ENCODE results near the gene CYB5B. TPM values are rescaled to one million over a fixed set of nuclear protein-coding genes. Genes with fewer than 3 reads are reported as not detected.

CYB5B gene
- total RNA-seq, 1 experiment from 2014 or later = 128 TPM

DNA sequence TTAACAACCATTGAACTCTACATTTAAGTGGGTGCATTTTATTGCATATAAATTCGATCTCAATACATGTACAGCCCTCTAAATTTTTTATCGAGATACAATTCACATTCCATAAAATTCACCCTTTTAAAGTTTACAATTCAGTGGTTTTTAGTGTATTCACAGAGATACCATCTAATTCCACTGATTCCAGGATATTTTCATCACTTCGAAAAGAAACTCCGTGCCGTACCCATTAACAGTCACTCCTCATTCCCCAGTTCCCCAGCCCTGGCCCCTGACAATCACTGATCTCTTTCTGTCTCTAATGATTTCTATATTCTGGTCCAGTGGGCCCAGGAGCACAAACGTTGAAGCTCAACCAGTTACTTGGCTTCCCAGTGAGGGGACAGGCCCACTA lies 61.4 kb downstream of the CYB5B start:
- DNase-seq (ENCODE audit: low spot score) = no peak

DNA sequence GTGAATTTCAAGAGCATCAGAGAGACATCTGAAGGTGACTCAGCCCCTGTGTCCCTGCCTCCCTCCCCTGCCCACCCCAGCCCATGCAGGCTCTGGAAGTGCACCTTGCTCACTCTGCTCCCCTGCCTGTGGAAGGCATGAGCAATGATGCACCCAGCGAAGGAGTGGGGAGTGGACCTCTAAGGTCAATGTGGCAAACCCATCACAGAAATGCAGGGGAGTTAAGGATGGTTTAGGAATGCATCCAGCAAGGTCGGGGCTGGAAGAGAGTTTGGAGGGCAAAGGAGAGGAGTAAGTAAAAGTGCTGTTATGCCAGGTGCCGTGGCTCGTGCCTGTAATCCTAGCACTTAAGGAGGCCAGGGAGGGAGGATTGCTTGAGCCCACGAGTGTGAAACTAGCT lies 61.9 kb downstream of the CYB5B start:
- DNase-seq (ENCODE audit: low spot score) = no peak

DNA sequence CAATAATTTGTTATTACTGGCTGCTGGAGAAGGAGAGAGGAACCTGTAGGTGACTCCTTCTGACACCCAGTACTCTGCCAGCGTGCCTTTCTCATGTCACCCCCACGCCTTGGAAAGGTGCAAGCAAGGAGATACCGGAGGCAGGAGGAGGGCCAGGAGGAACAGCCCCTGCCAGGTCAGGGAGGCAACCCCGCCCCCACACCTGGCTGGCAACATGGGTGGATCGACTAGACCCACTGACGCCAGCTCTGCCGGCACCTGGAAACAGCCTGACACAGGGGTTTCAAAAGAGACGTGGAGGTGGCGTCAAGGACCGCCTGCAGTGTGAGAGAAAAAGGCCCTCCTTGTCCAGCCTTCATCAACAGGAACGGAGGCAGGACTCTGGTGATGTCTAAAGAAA lies 62.3 kb downstream of the CYB5B start:
- no peak for DNase-seq (ENCODE audit: low spot score)

DNA sequence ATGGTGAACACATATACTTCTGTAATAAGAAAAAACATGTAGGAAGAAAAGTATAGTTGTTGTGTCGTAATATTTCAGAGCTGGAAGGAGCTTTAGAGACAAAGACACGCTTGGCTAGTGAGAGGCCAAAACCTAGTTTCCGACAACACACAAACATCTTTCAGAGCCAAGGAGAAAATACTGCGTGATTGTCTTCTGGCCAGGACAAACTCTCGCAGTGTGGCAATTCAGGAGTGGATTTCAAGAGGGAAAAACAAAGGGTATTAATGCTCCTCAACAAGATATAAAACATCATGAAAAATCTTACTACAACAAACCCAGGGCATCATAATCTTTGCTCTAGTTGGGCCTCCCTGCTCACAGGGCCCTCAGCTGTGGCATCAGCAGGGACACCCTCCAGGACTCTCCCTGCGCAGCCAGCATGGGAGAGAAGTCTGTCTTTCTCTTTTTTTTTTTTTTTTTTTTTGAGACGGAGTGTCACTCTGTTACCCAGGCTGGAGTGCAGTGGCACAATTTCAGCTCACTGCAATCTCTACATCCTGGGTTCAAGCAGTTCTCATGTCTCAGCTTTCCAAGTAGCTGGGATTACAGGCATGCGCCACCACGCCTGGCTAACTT lies 66.4 kb downstream of the CYB5B start:
- DNase-seq (ENCODE audit: low spot score) = no peak

DNA sequence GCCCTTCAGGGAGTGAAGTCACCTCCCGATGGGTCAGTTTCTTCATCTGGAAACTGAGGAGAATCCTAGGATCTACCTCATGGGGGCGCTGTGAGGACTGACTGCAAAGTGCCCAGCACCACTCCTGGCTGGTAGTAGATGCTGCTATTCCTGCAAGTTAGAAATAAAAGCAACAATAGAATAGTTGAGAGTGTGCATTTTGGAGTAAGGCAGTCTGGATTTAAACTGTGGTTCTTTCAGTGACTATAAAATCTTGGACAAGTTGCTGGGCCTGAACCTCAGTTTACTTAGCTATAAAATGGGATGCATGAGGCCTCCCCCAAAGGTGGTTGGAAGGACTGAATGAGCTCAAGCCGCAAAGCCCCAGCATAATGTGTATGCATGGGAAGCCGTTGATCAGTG lies 70.6 kb downstream of the CYB5B start:
- DNase-seq (ENCODE audit: low spot score) = no peak

DNA sequence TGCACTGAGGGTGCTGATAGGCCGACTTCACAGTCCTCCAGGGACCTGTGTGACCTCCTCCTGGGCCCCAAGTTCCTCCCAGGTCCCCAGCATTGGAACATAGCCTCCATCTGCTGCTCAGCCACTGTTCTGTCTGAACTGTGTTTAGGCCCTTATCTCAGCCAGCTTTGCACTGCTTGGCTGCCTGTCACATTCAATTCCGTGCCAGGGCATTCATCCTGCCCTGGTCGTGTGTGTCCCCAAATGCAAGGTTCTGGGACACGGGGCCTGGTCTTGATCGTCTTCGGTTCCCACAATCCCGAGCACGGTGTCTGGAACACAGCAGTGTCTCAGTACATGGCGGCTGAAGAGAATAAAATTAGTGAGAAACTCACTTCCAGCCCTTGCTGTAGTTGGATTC lies 71.4 kb downstream of the CYB5B start:
- DNase-seq (ENCODE audit: low spot score) = no peak

DNA sequence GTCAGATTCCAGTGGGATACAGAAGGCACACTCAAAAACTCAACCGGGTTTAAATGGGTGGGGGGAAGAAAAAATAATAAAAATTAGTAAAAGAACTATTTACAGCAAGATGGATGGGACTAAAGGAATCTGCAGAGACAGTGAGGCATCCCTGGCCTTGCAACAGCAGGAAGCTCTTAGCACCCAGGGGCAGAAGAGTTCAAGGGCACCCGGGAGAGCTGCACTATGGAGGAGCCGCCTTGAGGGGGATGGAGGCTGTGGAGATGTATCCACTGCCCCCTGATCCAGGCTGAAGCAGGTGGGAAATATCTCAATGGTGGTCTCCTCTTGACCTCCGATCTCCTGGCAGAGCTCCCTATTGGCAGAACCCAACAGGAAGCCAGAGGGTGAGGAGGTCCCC lies 72.0 kb downstream of the CYB5B start:
- no peak for DNase-seq (ENCODE audit: low spot score)

DNA sequence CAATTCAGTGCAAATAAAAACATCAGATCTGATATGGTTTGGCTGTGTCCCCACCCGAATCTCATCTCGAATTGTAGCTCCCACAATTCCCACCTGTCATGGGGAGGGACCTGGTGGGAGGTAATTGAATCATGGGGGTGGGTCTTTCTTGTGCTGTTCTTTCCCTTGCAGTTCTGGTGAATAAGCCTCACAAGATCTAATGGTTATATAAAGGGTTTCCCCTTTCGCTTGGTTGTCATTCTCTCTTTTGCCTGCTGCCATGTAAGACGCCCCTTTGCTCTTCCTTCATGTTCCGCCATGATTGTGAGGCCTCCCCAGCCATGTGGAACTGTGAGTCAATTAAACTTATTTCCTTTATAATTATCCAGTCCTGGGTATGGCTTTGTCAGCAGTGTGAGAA lies 72.5 kb downstream of the CYB5B start:
- DNase-seq (ENCODE audit: low spot score) = no peak

DNA sequence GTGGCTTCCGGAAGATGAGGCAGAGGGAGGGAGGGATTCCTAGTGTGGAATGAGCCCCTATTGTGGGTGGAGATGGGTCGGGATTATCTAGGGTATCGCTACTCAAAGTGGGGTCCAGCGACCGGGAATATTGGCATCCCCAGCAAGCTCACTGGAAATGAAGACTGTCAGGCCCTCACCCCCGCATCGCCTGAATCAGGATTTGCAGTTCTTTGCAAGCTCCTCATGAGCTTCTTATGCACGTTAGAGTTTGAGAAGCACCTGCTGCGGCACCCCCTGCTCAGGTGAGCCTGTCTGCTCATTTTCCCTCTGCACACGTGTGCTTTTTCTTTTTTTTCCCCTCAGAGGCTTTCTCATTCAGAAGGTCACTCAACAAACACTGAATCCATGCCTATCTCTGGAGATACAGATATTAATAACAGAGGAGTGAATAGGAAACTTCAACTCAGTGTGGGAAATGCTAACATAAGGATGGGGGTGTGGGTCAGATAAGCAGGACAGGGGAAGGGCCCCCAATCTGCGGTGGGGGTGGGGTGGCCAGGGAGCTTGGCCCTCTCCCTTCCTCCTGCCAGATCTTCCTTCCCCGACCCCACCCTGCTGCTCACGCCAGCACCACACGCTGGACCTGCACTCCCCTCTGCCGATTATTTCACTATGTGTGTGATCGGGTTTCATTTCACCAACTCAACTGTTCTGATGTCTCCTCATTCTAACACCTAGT lies 73.6 kb downstream of the CYB5B start:
- DNase-seq (ENCODE audit: low spot score) = no peak

DNA sequence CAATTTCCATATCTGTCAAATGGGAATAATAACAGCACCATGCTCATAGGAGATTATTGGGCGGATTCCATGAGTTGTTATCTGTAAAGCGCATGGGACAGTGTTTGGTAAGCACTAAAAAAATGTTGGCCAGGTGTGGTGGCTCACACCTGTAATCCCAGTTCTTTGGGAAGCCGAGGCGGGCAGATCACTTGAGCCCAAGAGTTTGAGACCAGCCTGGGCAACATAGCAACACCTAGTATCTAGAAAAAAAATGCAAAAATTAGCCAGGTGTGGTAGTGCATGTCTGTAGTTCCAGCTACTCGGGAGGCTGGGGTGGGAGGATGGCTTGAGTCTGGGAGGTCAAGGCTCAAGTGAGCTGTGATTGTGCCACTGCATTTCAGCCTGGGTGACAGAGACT lies 74.5 kb downstream of the CYB5B start:
- DNase-seq (ENCODE audit: low spot score) = no peak

DNA sequence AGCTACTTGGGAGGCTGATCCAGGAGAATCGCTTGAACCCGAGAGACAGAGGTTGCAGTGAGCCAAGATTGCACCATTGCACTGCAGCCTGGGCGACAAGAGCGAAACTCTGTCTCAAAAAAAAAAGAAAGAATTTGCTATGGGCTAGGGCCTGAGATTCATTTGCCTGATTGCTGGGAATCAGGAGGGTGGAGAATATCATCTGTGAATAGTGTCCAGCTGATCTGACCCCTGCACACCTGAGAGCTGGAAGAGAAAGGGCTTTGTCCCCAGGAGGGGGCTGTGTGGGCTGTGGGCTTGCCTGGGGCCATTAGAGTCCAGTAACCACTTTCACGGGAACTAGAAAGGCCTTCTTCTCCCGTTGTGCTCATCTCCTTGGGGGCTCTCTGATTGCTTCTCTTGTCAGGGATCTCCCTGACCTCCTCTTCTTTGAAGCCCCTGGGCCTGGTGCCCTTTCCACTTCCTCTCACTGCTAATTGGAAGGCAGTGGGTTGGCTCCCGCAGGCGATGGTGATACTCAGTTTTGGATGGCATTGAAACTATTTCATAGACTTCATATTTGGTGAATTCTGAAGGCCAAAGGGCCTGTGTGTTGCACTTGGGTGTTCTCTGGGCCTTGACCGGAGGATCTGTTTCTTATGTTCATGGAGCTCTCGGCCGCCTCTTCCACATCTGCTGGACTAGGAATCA lies 75.3 kb downstream of the CYB5B start:
- no peak for DNase-seq (ENCODE audit: low spot score)

DNA sequence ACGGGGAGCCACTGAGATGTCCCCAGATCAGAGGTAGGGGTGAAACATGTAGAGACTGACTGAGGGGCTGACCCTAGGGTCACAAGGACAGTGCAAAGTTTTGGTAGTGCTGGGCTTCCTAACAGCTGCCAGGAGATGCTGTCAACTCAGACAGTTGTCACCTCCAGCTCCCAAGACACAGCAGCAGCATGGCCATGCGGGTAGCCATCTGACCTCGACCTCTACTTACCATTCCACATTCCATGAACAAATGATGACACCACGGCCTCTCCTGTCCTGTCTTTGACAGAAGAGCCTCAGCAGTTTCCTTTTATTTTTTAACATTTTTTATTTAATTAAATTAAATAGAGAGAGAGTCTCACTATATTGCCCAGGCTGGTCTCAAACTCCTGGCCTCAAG lies 76.1 kb downstream of the CYB5B start:
- DNase-seq (ENCODE audit: low spot score) = no peak

DNA sequence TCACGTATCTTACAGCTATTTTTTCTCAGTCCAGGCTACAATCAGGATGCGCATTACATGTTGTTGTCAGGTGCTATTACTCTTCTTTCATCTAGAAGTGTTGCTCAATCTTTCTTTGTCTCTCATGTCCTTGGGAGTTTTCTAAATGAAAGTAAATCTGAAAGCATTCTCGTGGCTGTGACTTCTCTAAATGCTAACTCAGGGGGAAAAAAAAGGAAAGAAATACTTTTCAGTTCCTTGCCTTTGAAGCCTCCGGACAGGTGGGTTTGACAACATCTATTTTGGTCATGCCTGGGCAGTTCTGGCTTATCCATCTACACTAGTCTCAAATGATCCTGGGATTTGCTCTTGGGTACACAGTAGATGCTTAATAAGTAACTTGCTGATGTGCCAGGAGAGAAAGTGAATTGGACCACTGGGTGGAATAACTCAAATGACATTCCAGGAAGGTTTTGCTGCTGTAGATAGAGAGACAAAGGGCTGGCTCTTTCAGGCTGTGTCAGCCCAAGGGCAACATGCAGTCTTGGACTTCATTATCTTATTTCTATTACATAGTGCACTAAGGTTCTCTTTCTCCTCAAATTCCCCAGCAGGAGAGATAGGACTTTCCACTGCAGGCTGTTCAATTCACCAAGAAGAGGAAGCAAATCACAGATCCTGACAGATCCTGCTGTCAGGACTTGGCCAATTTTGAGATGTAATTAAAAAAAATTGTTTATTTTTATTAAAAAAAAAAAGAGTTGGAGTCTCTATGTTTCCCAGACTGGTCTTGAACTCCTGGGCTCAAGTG lies 77.7 kb downstream of the CYB5B start:
- DNase-seq (ENCODE audit: low spot score) = no peak

DNA sequence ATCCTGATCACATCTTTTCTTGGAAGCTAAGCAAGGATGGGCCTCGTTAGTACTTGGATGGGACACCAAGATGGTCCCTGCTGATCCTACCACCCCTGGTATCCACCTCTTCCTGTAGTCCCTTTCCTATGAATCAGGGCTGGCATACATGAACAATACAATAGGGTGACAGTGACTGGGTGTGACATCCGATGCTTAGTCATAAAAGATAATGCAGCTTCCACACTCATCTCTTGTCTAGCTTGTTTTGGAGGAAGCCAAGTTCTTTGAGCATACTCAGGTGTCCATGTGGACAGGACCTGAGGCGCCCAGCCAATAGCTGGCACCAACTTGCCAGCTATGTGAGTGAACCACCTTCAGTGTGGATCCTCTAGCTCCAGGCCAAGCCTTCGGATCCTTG lies 78.8 kb downstream of the CYB5B start:
- no peak for DNase-seq (ENCODE audit: low spot score)

DNA sequence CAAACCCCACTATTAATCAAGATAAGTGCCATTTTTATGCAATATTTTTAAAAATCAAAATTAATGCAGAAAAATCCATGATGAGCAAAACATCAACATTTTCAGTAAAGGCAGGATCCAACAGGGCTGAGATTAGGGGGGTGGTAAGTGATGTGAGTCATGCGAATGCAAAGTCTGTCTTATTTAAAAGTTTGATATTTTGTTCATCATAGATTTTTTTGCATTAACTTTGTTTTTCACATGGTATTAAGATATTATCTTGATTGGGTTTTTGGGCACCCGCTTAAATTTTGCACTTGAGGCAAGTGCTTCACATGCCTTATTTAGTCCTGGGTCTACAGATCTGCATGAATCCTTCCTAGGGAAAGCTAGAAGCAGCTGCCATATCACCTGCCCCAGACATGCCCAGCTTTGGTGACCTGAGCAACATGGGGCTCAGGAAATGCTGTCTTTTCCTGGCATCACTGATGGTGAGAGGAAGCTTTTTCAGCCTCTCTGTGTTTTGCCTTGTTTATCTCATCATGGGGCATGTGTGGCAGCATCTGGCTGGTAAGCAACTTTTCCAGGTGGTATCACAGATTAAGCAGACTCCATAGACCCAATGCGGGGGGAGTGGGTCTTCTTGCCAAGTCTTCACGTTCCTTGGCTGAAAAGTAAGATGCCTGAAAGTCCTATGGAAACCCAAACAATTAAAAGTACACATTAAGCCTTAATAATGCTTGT lies 83.8 kb downstream of the CYB5B start:
- DNase-seq (ENCODE audit: low spot score) = no peak

DNA sequence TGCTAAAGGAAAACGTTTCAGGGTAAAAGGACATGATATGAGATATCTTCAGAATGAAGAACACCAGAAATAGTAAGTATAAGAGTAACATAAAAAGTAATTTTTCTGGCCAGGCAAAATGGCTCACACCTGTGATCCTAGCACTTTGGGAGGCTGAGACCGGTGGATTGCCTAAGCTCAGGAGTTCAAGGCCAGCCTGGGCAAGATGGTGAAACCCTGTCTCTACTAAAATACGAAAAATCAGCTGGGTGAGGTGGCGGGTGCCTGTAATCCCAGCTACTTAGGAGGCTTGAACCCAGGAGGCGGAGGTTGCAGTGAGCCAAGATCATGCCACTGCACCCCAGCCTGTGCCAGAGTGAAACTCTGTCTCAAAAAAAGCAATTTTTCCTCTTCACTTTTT lies 84.7 kb downstream of the CYB5B start:
- no peak for DNase-seq (ENCODE audit: low spot score)

DNA sequence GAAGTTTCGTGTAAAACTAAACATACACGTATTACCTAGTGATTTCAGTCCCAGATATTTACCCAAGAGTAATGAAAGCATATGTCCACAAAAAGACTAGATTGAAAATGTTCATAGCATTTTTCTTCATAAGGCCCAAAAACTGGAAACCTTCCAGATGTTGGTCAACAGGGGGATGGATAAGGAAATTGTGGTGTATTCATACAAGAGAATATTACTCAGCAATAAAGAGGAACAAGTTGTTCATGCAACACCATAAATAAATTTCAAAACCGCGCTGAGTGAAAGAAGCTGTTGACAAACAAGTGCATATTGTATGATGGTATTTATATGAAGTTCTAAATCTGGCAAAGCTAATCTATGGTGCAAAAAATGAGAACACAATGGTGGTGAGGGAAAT lies 87.2 kb downstream of the CYB5B start:
- DNase-seq (ENCODE audit: low spot score) = no peak

DNA sequence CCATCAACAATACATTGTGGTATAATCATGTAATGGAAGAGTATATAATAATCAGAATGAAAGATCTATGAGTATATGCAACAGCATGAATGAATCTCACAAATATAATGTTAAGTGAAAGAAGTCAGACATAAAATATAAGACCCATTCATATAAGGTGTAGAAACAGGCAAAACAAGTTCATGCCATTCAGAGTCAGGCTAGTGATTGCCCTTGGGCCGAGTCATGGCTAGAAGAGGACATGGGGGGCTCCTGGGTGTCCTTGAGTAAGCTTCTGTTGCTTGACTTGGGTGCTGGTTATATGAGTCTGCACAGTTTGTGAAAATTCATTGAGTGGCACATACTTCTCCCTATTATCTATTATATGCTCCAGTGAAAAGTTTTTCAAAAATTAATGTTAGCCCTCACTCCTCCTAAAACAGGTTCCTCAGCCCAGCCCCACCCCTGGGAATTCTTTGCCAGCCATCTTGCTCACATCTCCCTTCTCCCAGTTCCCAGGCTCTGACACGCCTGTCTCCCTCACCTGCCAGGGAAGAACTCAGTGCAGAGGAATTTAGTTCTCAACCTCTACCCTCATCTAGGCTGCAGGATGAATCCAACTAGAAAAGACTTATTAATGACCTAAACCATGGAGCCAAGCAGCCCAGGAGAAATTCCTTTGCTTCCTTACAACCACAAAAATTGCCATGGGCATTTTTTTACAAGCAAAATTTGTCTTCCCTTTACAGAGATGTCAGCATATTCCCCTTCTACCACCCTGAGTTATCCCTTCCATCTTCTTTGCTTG lies 89.0 kb downstream of the CYB5B start:
- peak; percentile 37 for DNase-seq (ENCODE audit: low spot score)

DNA sequence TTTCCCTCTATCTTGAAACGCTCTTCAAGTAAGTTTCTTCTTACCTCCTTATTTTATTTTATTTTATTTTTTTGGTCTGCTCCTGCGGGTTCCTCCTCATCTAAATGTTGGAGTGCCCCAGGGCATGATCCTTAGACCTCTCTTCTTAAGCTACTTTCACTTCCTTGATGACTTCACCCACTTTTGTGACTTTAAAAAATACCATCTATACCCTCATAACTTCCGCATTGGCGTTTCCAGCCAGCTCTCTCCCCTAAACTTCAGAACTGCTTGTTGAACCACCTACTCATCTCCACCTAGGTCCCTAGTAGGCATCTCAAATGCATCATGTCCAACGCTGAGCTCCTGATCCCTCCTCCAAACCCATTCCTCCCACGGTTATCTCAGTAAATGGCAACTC lies 89.9 kb downstream of the CYB5B start:
- no peak for DNase-seq (ENCODE audit: low spot score)
